NT2/D1 (cell line): ENCODE results near the gene C3orf70.

Source experiments
- DNase-seq: peaks from one replicate; pipeline ENCODE4 v3.0.0-alpha.2; 2011; ENCODE audit warnings: low read depth, low spot score
- H3K27me3 ChIP-seq: 2 replicates; pipeline ENCODE4 v1.6.0; 2011; ENCODE audit warnings: mild to moderate bottlenecking; ENCODE audit not compliant: insufficient read length, insufficient read depth
- H3K36me3 ChIP-seq: 2 replicates; pipeline ENCODE4 v1.6.1; 2011; ENCODE audit warnings: mild to moderate bottlenecking, low read length, mixed read lengths; ENCODE audit not compliant: insufficient read depth, insufficient read length
- H3K4me1 ChIP-seq: 2 replicates; pipeline ENCODE4 v1.5.1; 2011; ENCODE audit not compliant: insufficient read depth, insufficient read length
- H3K4me3 ChIP-seq: 2 replicates; pipeline ENCODE4 v1.5.1; 2011; ENCODE audit warnings: low read depth; ENCODE audit not compliant: insufficient read length
- H3K9ac ChIP-seq: 2 replicates; pipeline ENCODE4 v1.6.0; 2011; ENCODE audit warnings: low read depth; ENCODE audit not compliant: insufficient read length
- H3K9me3 ChIP-seq: 2 replicates; pipeline ENCODE4 v1.5.1; 2011; ENCODE audit warnings: mild to moderate bottlenecking, low read length; ENCODE audit not compliant: insufficient read depth
- SUZ12 ChIP-seq: IDR thresholded peaks from 2 replicates; pipeline ENCODE4 v1.6.1; 2011; ENCODE audit not compliant: insufficient read length, insufficient read depth; ENCODE audit errors: extremely low read depth
- YY1 ChIP-seq: IDR thresholded peaks from 2 replicates; pipeline ENCODE4 v1.6.1; 2011; ENCODE audit not compliant: insufficient read length, insufficient read depth
- ZNF274 ChIP-seq: IDR thresholded peaks from 2 replicates; pipeline ENCODE4 v1.6.1; 2011; ENCODE audit warnings: mild to moderate bottlenecking, low read depth, low read length

Gene C3orf70

GRCh38 chr3:185051801-185052200, 101.1 kb downstream of the C3orf70 start:
- Histone ChIP-seq H3K9ac (no peak overlapping the region), H3K4me1 (no peaks in the 10 kb centered on the region), H3K9me3 (peaks cover 3% of the 10 kb centered on the region; the same call in 1 of the 2 replicates), H3K4me3 (no peak overlapping the region), H3K27me3 (no peaks in the 10 kb centered on the region), H3K36me3 (peaks cover 30% of the 10 kb centered on the region)
- TF ChIP-seq YY1 (no peak), ZNF274 (no peak), SUZ12 (no peak)
- no peak for DNase-seq

- peaks cover 30% of the 10 kb centered on the region for H3K36me3 ChIP-seq
- H3K9me3 ChIP-seq: no peaks in the 10 kb centered on the region
- peak; percentile 13 for DNase-seq
- no peaks in the 10 kb centered on the region for H3K27me3 ChIP-seq
- no peak overlapping the region for H3K9ac ChIP-seq
- TF ChIP-seq SUZ12 (no peak), YY1 (no peak), ZNF274 (no peak)
- H3K4me1 ChIP-seq: no peaks in the 10 kb centered on the region
- H3K4me3 ChIP-seq: no peak overlapping the region
These were observed 103.2 kb downstream of the C3orf70 start for GRCh38 chr3:185049710-185050109.

GRCh38 chr3:185046603-185047002, 106.3 kb downstream of the C3orf70 start:
- H3K4me1 ChIP-seq: no peaks in the 10 kb centered on the region
- no peak overlapping the region for H3K4me3 ChIP-seq
- peaks cover 20% of the 10 kb centered on the region for H3K36me3 ChIP-seq
- no peak for DNase-seq
- no peaks in the 10 kb centered on the region for H3K27me3 ChIP-seq
- no peak for TF ChIP-seq YY1
- no peak for TF ChIP-seq SUZ12
- no peak for TF ChIP-seq ZNF274
- H3K9me3 ChIP-seq: no peaks in the 10 kb centered on the region
- H3K9ac ChIP-seq: no peak overlapping the region

- peaks cover 20% of the 10 kb centered on the region for H3K36me3 ChIP-seq
- H3K9ac ChIP-seq: no peak overlapping the region
- H3K4me3 ChIP-seq: no peak overlapping the region
- no peaks in the 10 kb centered on the region for H3K27me3 ChIP-seq
- no peaks in the 10 kb centered on the region for H3K4me1 ChIP-seq
- DNase-seq: no peak
- H3K9me3 ChIP-seq: no peaks in the 10 kb centered on the region
- TF ChIP-seq YY1: no peak
- no peak for TF ChIP-seq ZNF274
- TF ChIP-seq SUZ12: no peak
These were observed 106.7 kb downstream of the C3orf70 start for GRCh38 chr3:185046164-185046515.

GRCh38 chr3:185042312-185043050, 110.4 kb downstream of the C3orf70 start:
- H3K4me1 ChIP-seq: no peaks in the 10 kb centered on the region
- no peak overlapping the region for H3K9ac ChIP-seq
- TF ChIP-seq YY1: no peak
- no peak for TF ChIP-seq ZNF274
- no peak for TF ChIP-seq SUZ12
- DNase-seq: no peak
- H3K36me3 ChIP-seq: no peaks in the 10 kb centered on the region
- no peak overlapping the region for H3K4me3 ChIP-seq
- no peaks in the 10 kb centered on the region for H3K27me3 ChIP-seq
- 0 out of 2 replicates have a peak, but pooled peaks cover under 1% of the 10 kb centered on the region for H3K9me3 ChIP-seq

- Histone ChIP-seq H3K4me3 (no peak overlapping the region), H3K9me3 (peaks cover 10% of the 10 kb centered on the region; the same call in 1 of the 2 replicates), H3K4me1 (no peaks in the 10 kb centered on the region), H3K9ac (no peak overlapping the region), H3K36me3 (no peaks in the 10 kb centered on the region), H3K27me3 (no peaks in the 10 kb centered on the region)
- TF ChIP-seq YY1: no peak
- TF ChIP-seq SUZ12: no peak
- no peak for TF ChIP-seq ZNF274
- DNase-seq: no peak
These were observed 111.3 kb downstream of the C3orf70 start for GRCh38 chr3:185041540-185041939.

GRCh38 chr3:185040425-185040824, 112.4 kb downstream of the C3orf70 start:
- H3K9me3 ChIP-seq: peaks cover 12% of the 10 kb centered on the region; the same call in 1 of the 2 replicates
- no peaks in the 10 kb centered on the region for H3K36me3 ChIP-seq
- no peak overlapping the region for H3K9ac ChIP-seq
- no peak overlapping the region for H3K4me3 ChIP-seq
- no peaks in the 10 kb centered on the region for H3K27me3 ChIP-seq
- no peak for DNase-seq
- no peak for TF ChIP-seq YY1
- TF ChIP-seq ZNF274: no peak
- TF ChIP-seq SUZ12: no peak
- H3K4me1 ChIP-seq: no peaks in the 10 kb centered on the region

GRCh38 chr3:185037801-185038200, 115.1 kb downstream of the C3orf70 start:
- Histone ChIP-seq H3K4me3 (no peak overlapping the region), H3K36me3 (no peaks in the 10 kb centered on the region), H3K27me3 (no peaks in the 10 kb centered on the region), H3K9me3 (peaks cover 12% of the 10 kb centered on the region; the same call in 1 of the 2 replicates), H3K9ac (no peak overlapping the region), H3K4me1 (no peaks in the 10 kb centered on the region)
- DNase-seq: no peak
- TF ChIP-seq SUZ12: no peak
